Astrocyte of the cerebellum (primary cell): Measurements from ENCODE around the gene SEPTIN2.
"Not testable (repeated sequence)": the region's sequence is repeated elsewhere in the genome, so short reads cannot be mapped to it uniquely, and the experiment has no call there.

ENCODE experiments used
- DNase-seq: peaks from one replicate; pipeline ENCODE4 v3.0.0-alpha.2; 2011; ENCODE audit warnings: low read depth
- H3K4me3 ChIP-seq: 2 replicates; pipeline ENCODE4 v1.5.1; 2011; ENCODE audit warnings: mild to moderate bottlenecking, low read depth, low read length, moderate library complexity
- CTCF ChIP-seq: IDR thresholded peaks from 2 replicates; pipeline ENCODE4 v1.5.1; 2012; ENCODE audit warnings: low read length, low read depth, moderate library complexity, mild to moderate bottlenecking; ENCODE audit errors: missing control alignments
- in situ Hi-C: cut with HindIII; loops from 2 replicates; pipeline ENCODE4 v1.10.0; 2017; ENCODE audit warnings: low sequenced_read_pairs

SEPTIN2 gene

GRCh38 chr2:241364781-241365180 lies 49.1 kb downstream of the SEPTIN2 start:
- in situ Hi-C loops: loop anchor here (10.0 kb wide), 1 partner anchor 110 kb away; no protein-coding TSS in a partner anchor
- H3K4me3 ChIP-seq: no peak overlapping the region
- no peak for DNase-seq
- TF ChIP-seq CTCF: no peak

- no peak for DNase-seq
- in situ Hi-C loops: loop anchor here (10.0 kb wide), 1 partner anchor 108 kb away; no protein-coding TSS in a partner anchor
- no peak overlapping the region for H3K4me3 ChIP-seq
- TF ChIP-seq CTCF: no peak
Observed at GRCh38 chr2:241366678-241367077, 51.0 kb downstream of the SEPTIN2 start.

DNA sequence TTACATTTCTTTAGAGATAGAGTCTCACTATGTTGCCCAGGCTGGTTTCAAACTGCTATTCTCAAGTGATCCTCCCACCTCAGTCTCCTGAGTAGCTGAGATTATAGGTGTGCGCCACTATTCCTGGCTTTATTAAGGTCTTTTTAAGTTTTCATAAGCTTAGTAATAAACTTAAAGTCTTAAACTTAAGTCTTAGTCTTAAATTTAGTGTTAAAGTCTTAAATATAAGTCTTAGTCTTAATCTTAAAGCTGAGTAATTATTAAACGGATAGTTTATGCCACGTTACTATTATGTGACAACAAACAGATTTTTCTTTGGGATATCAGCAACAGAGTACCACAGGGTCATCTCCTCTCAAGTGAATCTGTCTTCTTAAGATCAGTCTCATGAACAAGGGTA lies 52.9 kb downstream of the SEPTIN2 start:
- no peak overlapping the region for H3K4me3 ChIP-seq
- in situ Hi-C loops: loop anchor here (10.0 kb wide), 1 partner anchor 106 kb away; no protein-coding TSS in a partner anchor
- TF ChIP-seq CTCF: no peak
- DNase-seq: no peak

GRCh38 chr2:241372361-241372992 lies 56.8 kb downstream of the SEPTIN2 start:
- in situ Hi-C loops: no loop called here
- no peak for DNase-seq

GRCh38 chr2:241373446-241373845 lies 57.7 kb downstream of the SEPTIN2 start:
- no peak overlapping the region for H3K4me3 ChIP-seq
- in situ Hi-C loops: no loop called here
- DNase-seq: no peak
- TF ChIP-seq CTCF: no peak

More at GRCh38 chr2:241372361-241372992, 56.8 kb downstream of the SEPTIN2 start:
- no peak overlapping the region for H3K4me3 ChIP-seq
- no peak for TF ChIP-seq CTCF

- DNase-seq, H3K4me3 ChIP-seq, in situ Hi-C loops: not testable (repeated sequence)
Observed at GRCh38 chr2:241373906-241374305, 58.2 kb downstream of the SEPTIN2 start.

DNA sequence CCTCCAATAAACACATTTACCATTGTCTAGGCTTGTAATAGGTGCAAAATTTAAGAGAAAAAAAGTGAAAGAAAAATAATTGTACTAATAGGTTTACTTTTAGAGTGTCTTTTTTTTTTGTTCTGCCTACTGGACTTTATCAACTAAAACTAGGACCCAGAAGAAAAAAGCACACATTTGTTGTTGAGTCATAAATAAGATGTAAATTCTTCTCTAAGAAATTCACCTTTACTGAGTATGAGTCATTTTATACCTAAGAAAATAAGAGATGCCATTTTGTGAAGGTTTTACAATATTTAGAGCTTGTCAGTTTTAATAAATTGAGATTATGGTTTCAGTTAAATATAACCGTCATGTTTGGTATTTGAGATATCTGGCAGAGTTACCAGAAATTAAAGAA lies 59.6 kb downstream of the SEPTIN2 start:
- no peak overlapping the region for H3K4me3 ChIP-seq
- no peak for DNase-seq
- no peak for TF ChIP-seq CTCF
- in situ Hi-C loops: no loop called here
